Activated naive CD4-positive, alpha-beta T cell treated with Interleukin-2 at 50 U/mL for 16 hours (primary cell): ENCODE measurements around the gene TCN2.
"Not testable (repeated sequence)": the region's sequence is repeated elsewhere in the genome, so short reads cannot be mapped to it uniquely, and the experiment has no call there.

Experiments used
- DNase-seq: peaks from one replicate; pipeline ENCODE4 v3.0.0-alpha.2; 2020

TCN2 gene

GRCh38 chr22:30650508-30651116 is 43.6 kb downstream of the TCN2 start:
- no peak for DNase-seq

- no peak for DNase-seq
Observed at GRCh38 chr22:30652852-30653251, 45.9 kb downstream of the TCN2 start.

GRCh38 chr22:30654361-30654760 is 47.4 kb downstream of the TCN2 start:
- DNase-seq: no peak

- no peak for DNase-seq
Observed at GRCh38 chr22:30655532-30655931, 48.6 kb downstream of the TCN2 start.

GRCh38 chr22:30662040-30662439 is 55.1 kb downstream of the TCN2 start:
- DNase-seq: no peak

GRCh38 chr22:30664798-30665197 is 57.8 kb downstream of the TCN2 start:
- DNase-seq: no peak

GRCh38 chr22:30665266-30665665 is 58.3 kb downstream of the TCN2 start:
- DNase-seq: no peak

GRCh38 chr22:30665786-30666185 is 58.8 kb downstream of the TCN2 start:
- no peak for DNase-seq

GRCh38 chr22:30667107-30667493 is 60.1 kb downstream of the TCN2 start:
- no peak for DNase-seq

- DNase-seq: peak; percentile 95
Observed at GRCh38 chr22:30667494-30668385, 60.8 kb downstream of the TCN2 start, which contains the start of gene DUSP18. Gene DUSP18 (minus strand): TSS chr22:30667875. CDS start chr22:30664003, 3,872 bp downstream.

- no peak for DNase-seq
Observed at GRCh38 chr22:30668386-30668710, 61.4 kb downstream of the TCN2 start.

- DNase-seq: no peak
Observed at GRCh38 chr22:30671071-30671470, 64.1 kb downstream of the TCN2 start.

GRCh38 chr22:30673136-30673535 is 66.2 kb downstream of the TCN2 start:
- DNase-seq: no peak

- DNase-seq: no peak
Observed at GRCh38 chr22:30674482-30674881, 67.5 kb downstream of the TCN2 start.

GRCh38 chr22:30675436-30675835 is 68.5 kb downstream of the TCN2 start:
- no peak for DNase-seq

- not testable (repeated sequence) for DNase-seq
Observed at GRCh38 chr22:30676565-30676964, 69.6 kb downstream of the TCN2 start.
